Sigmoid colon (tissue), 4 donors: ENCODE results near the gene FAAP24.

Source experiments
- CTCF ChIP-seq, 4 experiments: fragments of 450-650 bp in 3 of 4; fragments of 200-600 bp in 1 of 4; IDR thresholded peaks; one replicate each; pipeline ENCODE4 v1.5.1; 2016 to 2019; ENCODE audit warnings: antibody characterized with exemption in 4 of 4, mild to moderate bottlenecking in 3 of 4, moderate library complexity in 2 of 4
- POLR2AphosphoS5 ChIP-seq, 4 donors: sonication (generic); formaldehyde crosslinking; IDR thresholded peaks; one replicate each; pipeline ENCODE4 v1.6.1; 2017; ENCODE audit warnings: antibody characterized with exemption in 4 of 4

- TF ChIP-seq CTCF (IDR thresholded peaks at IDR 0.05) (no peak), POLR2AphosphoS5 (IDR thresholded peaks at IDR 0.05) (no peak)
These were observed 26.7 kb downstream of the FAAP24 start for GRCh38 chr19:32998722-32999121.
